Choroid plexus epithelial cell (primary cell): ENCODE results near the gene RAD21L1.

Source experiments
- DNase-seq: peaks from one replicate; pipeline ENCODE4 v3.0.0-alpha.2; 2010; ENCODE audit warnings: low read depth
- H3K4me3 ChIP-seq: 2 replicates; pipeline ENCODE4 v1.5.1; 2011; ENCODE audit warnings: low read depth, mild to moderate bottlenecking, control low read depth, low read length, moderate library complexity
- TF ChIP-seq, protein P1 (sequence below): conservative IDR thresholded peaks from 2 replicates; pipeline ENCODE4 v1.5.1; 2011; ENCODE audit warnings: low read depth, mild to moderate bottlenecking, control low read depth, inconsistent platforms, low read length, moderate library complexity

Gene RAD21L1

DNA sequence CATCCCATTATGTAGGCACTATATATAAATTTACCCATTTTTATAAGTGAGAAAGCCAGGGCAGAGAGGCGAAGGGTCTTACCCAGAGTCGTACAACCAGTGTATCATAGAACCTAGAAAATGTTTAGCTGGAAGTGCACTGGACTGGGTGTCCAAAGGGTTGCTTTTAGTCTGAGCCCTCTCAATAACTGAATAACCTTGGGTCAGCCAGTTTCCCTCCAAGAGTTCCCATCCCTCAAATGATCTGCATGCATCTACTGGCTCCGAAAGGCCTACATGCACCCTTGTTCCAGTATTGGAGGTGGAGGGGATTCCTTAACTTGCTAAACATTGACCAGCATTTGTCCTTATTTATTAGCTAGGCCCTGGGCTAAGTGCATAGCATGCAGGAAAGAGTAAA is 44.0 kb downstream of the RAD21L1 start:
- DNase-seq, result no peak
- H3K4me3 ChIP-seq, result no peak overlapping the region
- TF ChIP-seq, protein P1, sequence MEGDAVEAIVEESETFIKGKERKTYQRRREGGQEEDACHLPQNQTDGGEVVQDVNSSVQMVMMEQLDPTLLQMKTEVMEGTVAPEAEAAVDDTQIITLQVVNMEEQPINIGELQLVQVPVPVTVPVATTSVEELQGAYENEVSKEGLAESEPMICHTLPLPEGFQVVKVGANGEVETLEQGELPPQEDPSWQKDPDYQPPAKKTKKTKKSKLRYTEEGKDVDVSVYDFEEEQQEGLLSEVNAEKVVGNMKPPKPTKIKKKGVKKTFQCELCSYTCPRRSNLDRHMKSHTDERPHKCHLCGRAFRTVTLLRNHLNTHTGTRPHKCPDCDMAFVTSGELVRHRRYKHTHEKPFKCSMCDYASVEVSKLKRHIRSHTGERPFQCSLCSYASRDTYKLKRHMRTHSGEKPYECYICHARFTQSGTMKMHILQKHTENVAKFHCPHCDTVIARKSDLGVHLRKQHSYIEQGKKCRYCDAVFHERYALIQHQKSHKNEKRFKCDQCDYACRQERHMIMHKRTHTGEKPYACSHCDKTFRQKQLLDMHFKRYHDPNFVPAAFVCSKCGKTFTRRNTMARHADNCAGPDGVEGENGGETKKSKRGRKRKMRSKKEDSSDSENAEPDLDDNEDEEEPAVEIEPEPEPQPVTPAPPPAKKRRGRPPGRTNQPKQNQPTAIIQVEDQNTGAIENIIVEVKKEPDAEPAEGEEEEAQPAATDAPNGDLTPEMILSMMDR, result no peak

DNA sequence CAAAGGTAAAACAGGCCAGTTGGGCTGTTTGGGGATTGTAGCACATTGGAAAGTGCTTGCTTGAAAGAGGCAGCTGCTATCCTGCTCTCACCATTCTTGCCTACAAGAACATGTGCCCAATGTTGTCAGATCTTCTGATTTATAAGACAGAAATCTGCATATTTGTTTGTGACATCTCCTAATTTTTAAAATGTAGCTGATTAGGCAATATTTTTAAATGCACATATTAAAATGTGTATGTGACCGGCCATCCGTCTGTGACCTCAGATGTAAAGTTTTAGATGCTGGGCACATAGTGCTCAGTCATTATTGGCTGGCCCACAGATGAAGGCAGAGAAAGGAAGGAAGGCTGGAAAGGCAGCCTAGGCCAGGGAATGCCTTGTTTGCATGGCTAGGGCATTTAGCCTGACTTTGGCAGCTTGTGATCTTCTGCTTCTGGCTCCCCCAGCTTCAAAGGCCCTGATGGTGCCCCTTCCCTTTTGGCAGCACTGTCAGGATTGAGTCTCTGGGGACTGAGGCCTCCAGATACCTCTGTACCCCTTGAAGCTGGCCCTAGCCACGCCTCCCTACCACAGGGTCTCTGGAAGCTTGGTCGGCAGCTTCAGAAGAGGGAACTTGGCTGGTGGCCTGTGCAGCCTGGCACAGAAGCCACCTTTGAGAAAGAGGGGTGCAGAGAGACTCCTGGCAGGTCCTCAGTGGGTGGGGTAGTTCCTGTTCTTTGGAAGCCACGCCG is 46.7 kb downstream of the RAD21L1 start:
- TF ChIP-seq, protein P1, result no peak
- H3K4me3 ChIP-seq, result no peak overlapping the region
- DNase-seq, result no peak

DNA sequence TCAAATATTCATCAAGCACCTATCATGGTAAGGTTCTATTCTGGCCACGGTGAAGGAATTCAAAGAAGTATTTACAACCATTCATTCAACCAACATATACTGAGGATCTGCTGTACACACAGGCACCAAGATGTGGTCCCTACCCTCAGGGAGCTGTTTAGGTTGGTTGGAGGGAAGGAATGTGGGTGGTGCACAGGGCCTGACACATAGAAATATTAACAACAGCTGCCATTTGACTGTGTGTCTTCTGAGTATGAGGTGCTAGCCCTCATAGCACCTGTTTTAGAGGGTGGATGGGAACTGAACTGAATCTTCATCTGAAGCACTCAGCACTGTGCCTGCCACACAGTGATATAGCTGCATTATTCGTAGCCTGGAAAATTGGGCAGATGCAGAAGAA is 47.5 kb downstream of the RAD21L1 start:
- TF ChIP-seq, protein P1, result no peak
- no peak for DNase-seq
- no peak overlapping the region for H3K4me3 ChIP-seq

DNA sequence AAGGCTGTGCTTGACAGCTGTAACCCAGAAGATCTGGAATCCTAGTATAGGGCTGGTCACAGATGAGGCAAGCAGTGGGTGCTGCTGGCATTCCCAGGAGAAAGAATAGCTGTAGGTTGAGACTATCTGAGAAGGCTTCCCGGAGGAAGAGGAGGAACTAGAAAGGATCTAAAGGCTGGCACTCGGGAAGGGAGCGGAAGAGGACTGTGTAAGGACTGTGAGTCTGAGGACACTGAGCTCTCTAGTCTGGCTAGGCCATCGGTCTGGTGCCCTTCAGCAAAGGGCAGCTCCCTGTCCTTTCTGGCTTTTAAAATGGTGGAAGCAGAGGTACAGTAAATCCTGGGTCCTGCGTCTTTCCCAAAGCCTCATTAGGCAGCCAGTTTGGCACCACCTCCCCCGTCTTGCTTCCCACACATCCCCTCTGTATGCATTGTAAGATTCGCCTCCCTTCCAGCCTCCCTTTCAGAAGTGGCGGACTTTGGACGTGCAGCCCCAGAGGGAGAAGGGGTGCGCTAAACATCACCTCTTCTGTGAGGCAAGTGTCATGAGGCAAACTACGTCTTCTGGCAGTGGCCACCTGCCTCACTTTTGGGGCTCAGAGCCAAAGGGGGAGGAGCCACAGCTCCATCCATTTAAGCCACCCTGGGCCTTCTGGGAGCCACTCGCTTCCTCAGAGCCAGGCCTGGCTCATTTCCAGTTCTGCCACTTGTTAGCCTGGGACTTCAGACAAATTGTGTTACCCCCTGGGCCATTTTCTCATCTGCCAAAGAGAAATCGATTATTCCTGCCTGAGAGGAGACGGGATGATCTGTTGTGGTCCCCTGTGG is 48.9 kb downstream of the RAD21L1 start:
- TF ChIP-seq, protein P1, result no peak
- no peak overlapping the region for H3K4me3 ChIP-seq
- no peak for DNase-seq

DNA sequence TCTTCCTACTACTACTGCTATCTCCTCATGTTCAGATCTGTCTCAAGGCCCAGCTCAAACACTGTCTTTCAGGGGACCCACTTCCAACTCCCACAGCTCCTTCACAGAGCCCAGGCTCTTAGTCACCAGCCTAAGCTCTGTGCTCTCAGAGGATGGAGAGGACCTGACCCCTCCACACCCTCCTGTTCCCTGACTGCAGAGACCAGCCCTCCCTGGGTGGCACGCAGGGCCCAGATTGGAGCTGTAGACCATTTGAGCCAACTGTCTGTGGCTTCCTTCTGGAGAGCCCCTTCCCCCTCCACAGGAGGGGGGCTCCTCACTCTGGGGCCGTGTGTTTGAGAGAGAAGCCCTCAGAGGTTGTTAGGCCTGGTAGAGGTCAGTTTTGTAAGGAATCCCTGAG is 50.1 kb downstream of the RAD21L1 start:
- H3K4me3 ChIP-seq, result no peak overlapping the region
- DNase-seq, result no peak
- TF ChIP-seq, protein P1, result no peak

DNA sequence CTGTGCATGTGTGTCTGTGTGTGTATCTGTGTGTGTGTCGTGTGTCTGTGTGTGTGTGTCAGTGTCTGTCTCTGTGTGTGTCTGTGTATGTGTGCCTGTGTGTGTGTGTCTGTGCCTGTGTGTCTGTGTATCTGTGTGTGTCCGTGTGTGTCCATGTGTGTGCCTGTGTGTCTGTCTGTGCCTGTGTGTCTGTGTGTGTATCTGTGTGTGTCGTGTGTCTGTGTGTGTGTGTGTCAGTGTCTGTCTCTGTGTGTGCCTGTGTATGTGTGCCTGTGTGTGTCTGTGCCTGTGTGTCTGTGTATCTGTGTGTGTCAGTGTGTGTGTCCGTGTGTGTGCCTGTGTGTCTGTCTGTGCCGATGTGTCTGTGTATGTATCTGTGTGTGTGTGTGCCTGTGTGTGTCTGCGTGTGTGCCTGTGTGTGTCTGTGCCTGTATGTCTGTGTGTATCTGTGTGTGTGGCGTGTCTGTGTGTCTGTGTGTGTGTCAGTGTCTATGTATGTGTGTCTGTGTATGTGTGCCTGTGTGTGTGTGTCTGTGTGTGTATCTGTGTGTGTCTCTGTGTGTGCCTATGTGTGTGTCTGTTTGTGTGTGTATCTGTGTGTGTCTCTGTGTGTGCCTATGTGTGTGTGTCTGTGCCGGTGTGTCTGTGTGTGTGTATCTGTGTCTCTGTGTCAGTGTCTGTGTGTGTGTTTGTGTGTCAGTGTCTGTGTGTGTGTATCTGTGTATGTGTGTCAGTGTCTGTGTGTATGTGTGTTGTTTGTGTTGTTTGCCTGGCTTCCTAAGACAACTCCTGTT is 51.9 kb downstream of the RAD21L1 start:
- H3K4me3 ChIP-seq, result no peak overlapping the region
- no peak for DNase-seq
- TF ChIP-seq, protein P1, result no peak
